HG02884 (cell line): ENCODE measurements around the gene LRRC1.

Experiments used
- ATAC-seq: cut with Tn5 transposase; IDR thresholded peaks from one replicate; pipeline ENCODE4 v1.9.1; 2021; ENCODE audit warnings: mild to moderate bottlenecking, moderate library complexity; ENCODE audit not compliant: unreplicated experiment

Gene LRRC1

GRCh38 chr6:53845280-53846195, 50.7 kb downstream of the LRRC1 start:
- no peak for ATAC-seq

- ATAC-seq, result no peak
These were observed 51.4 kb downstream of the LRRC1 start for GRCh38 chr6:53846250-53846649.

- no peak for ATAC-seq
These were observed 53.0 kb downstream of the LRRC1 start for GRCh38 chr6:53847796-53848314.

- ATAC-seq, result no peak
These were observed 55.7 kb downstream of the LRRC1 start for GRCh38 chr6:53850527-53850926.

- ATAC-seq, result no peak
These were observed 56.8 kb downstream of the LRRC1 start for GRCh38 chr6:53851561-53851960.

DNA sequence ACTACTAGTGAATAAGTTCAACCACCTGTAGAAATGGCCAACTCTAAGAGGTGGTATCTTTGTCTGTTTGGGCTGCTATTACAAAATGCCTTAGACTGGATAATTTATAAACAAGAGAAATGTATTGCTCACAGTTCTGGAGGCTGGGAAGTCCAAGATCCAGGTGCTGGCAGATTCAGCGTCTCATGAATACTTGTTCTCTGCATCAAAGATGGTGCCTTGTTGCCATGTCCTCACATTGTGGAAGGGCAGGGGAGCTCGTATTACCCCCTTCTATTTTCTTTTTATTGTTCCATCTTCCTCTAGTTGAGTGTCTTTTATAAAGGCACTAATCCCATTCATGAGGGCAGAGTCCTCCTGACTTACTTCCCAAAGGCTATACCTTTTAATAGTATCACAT, 58.0 kb downstream of the LRRC1 start:
- no peak for ATAC-seq

DNA sequence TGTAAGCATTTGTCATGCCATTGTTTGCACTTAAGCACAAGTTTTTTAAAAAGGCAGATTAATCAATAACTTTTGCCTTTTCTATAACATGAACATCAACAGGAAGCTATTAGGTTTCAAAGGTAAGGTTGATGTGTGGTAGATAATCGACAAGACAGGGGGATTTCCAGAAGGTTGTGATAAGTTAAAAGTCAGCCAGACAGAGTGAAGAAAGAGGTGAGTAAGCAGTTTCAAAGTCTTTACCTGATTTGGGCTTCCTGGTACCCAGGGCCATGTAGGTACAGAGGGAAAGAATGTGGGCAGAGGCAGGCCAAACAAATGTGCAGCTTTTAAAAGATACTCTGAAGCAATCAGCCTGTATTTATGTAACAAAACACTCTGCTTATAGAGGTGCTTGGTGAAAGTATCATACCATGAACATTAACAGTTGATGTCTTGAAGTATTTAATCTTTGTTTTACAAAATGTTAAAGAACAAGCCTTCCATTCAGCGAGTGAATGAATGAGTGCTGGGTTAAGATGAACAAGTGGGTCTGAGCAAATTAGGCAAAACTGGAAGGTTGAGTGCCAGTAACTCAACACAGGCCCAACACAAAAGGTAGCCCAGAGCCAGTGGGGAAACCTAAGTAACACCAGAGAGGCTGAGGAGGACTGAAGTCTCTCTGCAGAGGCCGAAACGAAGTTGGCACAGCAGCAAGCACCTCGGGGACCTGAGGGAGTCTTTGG, 60.2 kb downstream of the LRRC1 start:
- no peak for ATAC-seq

DNA sequence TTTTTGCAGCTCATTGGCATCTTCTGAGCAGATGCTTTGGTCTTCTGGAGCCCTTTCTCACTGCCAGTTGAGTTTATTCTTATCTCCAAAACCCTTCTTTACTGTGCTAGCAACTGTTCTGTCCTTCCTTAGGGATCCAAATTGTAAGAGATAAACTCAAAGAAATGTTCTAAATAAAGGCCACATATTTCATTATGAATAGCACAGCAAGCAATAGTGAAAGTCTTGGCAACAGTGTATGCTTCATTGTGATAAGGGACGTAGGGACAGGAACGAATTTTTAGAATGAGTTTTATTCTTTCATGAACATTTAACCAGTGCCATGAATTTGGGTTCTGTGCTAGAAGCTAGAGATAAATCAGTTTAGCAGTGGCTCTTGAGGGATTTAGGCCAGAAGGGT, 61.1 kb downstream of the LRRC1 start:
- no peak for ATAC-seq

- ATAC-seq, result no peak
These were observed 62.7 kb downstream of the LRRC1 start for GRCh38 chr6:53857318-53858094.

DNA sequence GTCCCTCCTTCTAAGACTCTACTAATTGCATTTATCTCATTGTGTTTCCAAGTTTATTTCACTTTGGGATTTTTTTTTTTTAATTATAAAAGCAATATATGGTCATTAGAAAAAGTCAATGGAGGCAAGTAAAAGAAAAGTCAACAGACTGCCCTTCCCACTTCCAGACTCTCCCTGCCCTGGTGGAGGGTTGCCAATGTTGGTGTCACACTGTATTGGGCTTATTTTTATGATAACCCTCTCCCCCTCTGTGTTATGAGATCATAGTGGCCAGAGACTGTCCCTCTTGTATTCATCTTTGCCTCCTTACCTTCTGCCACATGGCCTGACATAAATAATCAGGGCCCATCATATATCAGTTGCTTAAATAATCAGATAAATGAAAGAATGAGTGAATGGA, 63.4 kb downstream of the LRRC1 start:
- ATAC-seq, result no peak

DNA sequence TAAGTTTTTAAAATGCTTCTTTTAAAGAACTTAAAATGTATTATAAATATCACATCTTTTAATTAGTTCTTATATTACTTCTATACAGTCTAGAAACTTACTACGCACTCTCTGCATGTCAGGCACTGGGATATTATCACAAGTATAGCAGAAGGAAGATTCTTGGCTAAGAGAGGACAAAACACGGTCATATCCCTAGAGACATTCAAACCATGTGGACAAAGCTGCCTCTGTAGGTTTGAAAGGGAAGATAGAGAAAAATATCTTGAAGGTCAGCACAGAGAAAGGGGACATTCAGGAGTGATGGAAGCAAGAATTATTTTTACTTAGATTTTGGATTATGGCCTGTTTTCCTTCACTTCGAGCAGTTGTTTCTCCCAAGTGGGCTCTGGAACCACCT, 64.1 kb downstream of the LRRC1 start:
- no peak for ATAC-seq

GRCh38 chr6:53860511-53860910, 65.7 kb downstream of the LRRC1 start:
- no peak for ATAC-seq

DNA sequence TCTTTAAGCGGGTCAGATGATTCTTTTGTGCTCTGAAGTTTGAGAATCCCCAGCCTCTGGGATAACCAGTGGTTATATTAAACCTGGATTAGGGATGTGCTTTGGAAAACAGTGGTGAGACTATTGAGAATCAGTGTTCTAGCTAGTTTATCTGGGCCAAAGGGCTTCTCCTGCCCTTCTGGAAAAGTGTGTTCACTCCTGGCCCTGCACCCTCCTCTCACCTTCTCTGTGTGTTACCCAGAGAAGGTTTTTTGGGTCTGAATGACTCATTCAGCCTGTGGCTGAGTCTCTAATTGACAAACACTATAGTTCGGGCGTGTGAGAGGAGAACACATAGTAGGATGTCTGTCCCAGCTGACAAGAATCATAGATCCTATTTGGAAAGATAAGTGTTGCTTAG, 66.7 kb downstream of the LRRC1 start:
- ATAC-seq, result no peak

DNA sequence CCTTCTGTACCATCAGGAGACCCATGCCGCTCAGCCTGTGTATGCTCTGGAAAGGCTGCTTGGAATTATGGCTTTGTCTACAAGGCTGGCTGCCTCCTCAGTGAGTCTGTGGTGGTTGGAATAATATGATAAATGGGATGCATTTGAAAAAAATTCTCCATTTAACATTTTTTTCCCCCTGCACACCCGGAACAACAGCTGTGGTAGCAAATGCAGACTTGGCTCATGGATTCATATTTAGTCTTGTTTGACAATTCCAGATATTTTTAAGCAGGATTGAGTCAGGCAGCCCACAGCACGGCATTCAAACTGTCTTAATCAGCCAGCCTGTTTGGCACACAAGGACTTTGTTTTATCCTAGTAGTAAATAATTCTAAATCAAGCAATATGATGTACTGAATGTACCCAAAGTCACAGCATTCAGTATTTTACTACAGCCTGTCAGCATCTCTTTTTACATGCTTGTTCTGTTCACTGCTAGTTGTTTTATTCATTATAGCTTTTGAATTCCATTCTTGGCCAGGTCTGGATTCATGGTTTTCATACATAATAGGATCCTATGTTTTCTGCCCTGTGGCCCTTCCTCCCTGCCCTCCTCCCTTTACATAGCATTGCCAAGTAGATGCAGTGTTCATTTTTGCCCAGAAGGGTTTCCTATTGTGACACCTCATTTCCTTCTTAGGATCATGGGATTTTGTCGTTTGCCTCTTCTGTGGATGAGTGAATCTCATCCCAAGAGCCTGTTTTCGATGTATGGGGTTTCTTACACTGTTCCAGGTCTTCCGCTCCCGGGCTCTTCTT, 68.1 kb downstream of the LRRC1 start:
- ATAC-seq, result no peak

GRCh38 chr6:53864781-53865180, 70.0 kb downstream of the LRRC1 start:
- ATAC-seq, result no peak

GRCh38 chr6:53866226-53866625, 71.4 kb downstream of the LRRC1 start:
- no peak for ATAC-seq

DNA sequence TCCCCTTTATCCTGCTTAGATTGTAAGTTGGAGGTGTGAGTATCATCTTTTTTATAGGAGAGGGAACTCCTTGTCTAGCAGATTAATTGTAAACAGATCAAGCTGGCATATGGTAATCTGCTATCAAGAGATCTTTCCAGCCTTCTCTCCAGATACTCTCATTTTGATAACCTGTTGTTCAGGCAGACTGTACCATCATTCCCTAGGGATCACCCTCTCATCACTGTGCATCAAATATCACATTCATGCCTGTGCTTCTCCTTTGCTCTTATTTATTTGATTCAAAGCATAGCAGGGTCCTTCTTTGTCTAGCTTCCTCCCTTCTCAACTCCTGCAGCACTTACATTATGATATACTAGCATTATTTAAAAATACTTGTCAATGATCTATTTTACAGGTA, 73.8 kb downstream of the LRRC1 start:
- ATAC-seq, result no peak

DNA sequence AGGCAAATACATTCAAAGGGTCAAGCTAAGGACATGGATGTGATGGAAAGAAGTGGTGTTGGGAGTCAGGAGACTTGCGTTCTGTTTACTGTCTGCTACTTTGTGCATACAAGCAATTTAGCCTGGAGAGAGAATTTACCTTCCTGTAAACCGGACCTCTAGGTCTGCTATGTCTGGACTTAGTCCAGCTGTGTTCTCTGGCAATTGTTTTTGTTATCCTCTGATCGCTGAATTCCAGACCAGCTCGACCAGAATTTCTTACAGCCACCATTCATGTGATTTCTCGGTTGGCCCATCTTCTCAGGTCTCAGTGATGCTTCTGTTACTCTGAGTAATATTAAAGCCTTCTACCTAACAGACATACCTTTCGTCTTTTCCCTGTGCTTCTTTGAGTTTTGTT, 75.2 kb downstream of the LRRC1 start:
- ATAC-seq, result no peak

GRCh38 chr6:53873922-53874321, 79.1 kb downstream of the LRRC1 start:
- ATAC-seq, result no peak

DNA sequence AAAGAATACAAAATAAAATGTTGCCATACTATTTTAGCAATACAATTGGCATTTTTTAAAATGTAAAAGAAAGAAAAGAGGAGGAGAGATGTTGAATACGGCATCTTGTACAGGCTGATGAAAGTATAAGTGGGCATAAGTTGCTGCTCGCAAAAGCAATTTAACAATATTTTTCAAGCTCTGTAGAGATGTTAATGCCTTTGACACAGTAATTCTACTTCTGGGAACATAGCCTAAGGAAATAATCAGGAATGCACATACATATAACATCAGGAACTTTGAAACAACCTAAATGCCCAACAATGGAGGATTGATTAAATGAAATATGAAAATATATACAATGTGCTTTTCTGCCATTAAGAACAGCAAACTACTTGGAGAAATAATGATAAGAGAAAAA, 80.2 kb downstream of the LRRC1 start:
- no peak for ATAC-seq
